Thyroid gland (tissue), 4 donors: ENCODE data around the gene WFDC2. TPM values are rescaled to one million over a fixed set of nuclear protein-coding genes. Genes with fewer than 3 reads are reported as not detected.

Source experiments
- DNase-seq, 2 donors: peaks; one replicate each; pipeline ENCODE4 v3.0.0-alpha.2; 2019
- H3K27ac ChIP-seq, 3 donors: fragments of 200-600 bp; sonication (generic); 1 replicate in 2 of 3; 2 replicates in 1 of 3; pipeline ENCODE4 v1.5.1; 2016 to 2019; ENCODE audit warnings: mild to moderate bottlenecking in 1 of 3, moderate library complexity in 1 of 3
- H3K27me3 ChIP-seq: fragments of 200-600 bp; sonication (generic); one replicate; pipeline ENCODE4 v1.5.1; 2019
- H3K36me3 ChIP-seq, 2 donors: fragments of 200-600 bp; sonication (generic); one replicate each; pipeline ENCODE4 v1.5.1; 2016 to 2019
- H3K4me1 ChIP-seq, 2 donors: fragments of 200-600 bp; sonication (generic); one replicate each; pipeline ENCODE4 v1.5.1; 2017 to 2019
- H3K4me3 ChIP-seq, 3 donors: fragments of 200-600 bp; sonication (generic); replicated peaks in 1 of 3; 1 replicate in 2 of 3; 2 replicates in 1 of 3; pipeline ENCODE4 v1.5.1; 2016; ENCODE audit warnings: mild to moderate bottlenecking in 1 of 3
- H3K9me3 ChIP-seq: fragments of 200-600 bp; sonication (generic); one replicate; pipeline ENCODE4 v1.5.1; 2017
- CTCF ChIP-seq, 6 experiments: fragments of 200-600 bp in 3 of 6; fragments of 450-650 bp in 3 of 6; sonication (generic) in 3 of 6; IDR thresholded peaks; one replicate each; pipeline ENCODE4 v1.5.1; 2016 to 2019; ENCODE audit warnings: antibody characterized with exemption in 6 of 6, mild to moderate bottlenecking in 2 of 6, inconsistent platforms in 1 of 6, moderate library complexity in 1 of 6
- POLR2A ChIP-seq, 2 donors: fragments of 450-650 bp; IDR thresholded peaks; one replicate each; pipeline ENCODE4 v1.6.1; 2017; ENCODE audit warnings: antibody characterized with exemption in 2 of 2, mild to moderate bottlenecking in 2 of 2, moderate library complexity in 1 of 2
- WGBS, 2 donors: methylation state at CpG; one replicate each; pipeline ENCODE4 v1.1.5; 2017; 5-methylcytosine and 5-hydroxymethylcytosine counted together
- intact Hi-C: fragments of 100-400 bp; cut with DNase I; formaldehyde crosslinking; loops from one replicate; pipeline ENCODE4 v1.15.1; 2023
- total RNA-seq, 4 donors: library from RNA; depleted of rRNA; stranded (reverse); fragments of >200 nt; gene quantifications; one replicate each; pipeline ENCODE4 v1.2.3, GENCODE V29; 2016

The WFDC2 gene
- total RNA-seq, 4 donors from 2014 or later = 109 to 163 (median 131) TPM

- DNase-seq = no peak
- H3K4me3 ChIP-seq = no peak overlapping the region
- H3K27me3 ChIP-seq = no peaks in the 10 kb centered on the region
- no peak for TF ChIP-seq CTCF (IDR thresholded peaks at IDR 0.05)
- no peak for TF ChIP-seq POLR2A (IDR thresholded peaks at IDR 0.05)
- intact Hi-C loops = no loop called here
- H3K4me1 ChIP-seq = no peaks in the 10 kb centered on the region
- H3K27ac ChIP-seq = no peak overlapping the region
- H3K36me3 ChIP-seq = no peaks in the 10 kb centered on the region
- H3K9me3 ChIP-seq = no peaks in the 10 kb centered on the region
- WGBS, 2 donors = 91 to 93% methylated on average over 4 of the region's 4 CpGs
Observed at GRCh38 chr20:45433976-45434375, 35.6 kb upstream of the WFDC2 start.

- 12 to 21% methylated on average over 18 to 29 of the region's 33 CpGs for WGBS, 2 donors
- Histone ChIP-seq H3K27me3 (no peaks in the 10 kb centered on the region), H3K9me3 (no peaks in the 10 kb centered on the region), H3K36me3 (no peaks in the 10 kb centered on the region), H3K27ac (peak overlapping the region; percentile 58 to 74 (median 64)), H3K4me1 (peaks cover 5 to 6% of the 10 kb centered on the region in 2 donors), H3K4me3 (peak overlapping the region in 2 of 3 donors; percentile 38 to 43)
- peak; percentile 90 to 93 for DNase-seq
- intact Hi-C loops = loop anchor here (5.0 kb wide), 2 partner anchors 65 to 120 kb away; no protein-coding TSS in a partner anchor
- peak; percentile 90 to 98 (median 94) for TF ChIP-seq CTCF (IDR thresholded peaks at IDR 0.05)
- peak in 1 of 2 donors; percentile 52 for TF ChIP-seq POLR2A (IDR thresholded peaks at IDR 0.05)
Observed at GRCh38 chr20:45436732-45437485, 32.6 kb upstream of the WFDC2 start.

GRCh38 chr20:45440424-45440823 lies 29.1 kb upstream of the WFDC2 start:
- Histone ChIP-seq H3K27ac (no peak overlapping the region), H3K9me3 (no peaks in the 10 kb centered on the region), H3K4me1 (peaks cover 5 to 6% of the 10 kb centered on the region in 2 donors), H3K36me3 (no peaks in the 10 kb centered on the region), H3K4me3 (no peak overlapping the region), H3K27me3 (no peaks in the 10 kb centered on the region)
- DNase-seq = no peak
- 88 to 92% methylated on average over 3 of the region's 3 CpGs for WGBS, 2 donors
- intact Hi-C loops = no loop called here
- TF ChIP-seq POLR2A (IDR thresholded peaks at IDR 0.05) (no peak), CTCF (IDR thresholded peaks at IDR 0.05) (no peak)

- H3K4me3 ChIP-seq = no peak overlapping the region
- no peak for TF ChIP-seq POLR2A (IDR thresholded peaks at IDR 0.05)
- no peak for TF ChIP-seq CTCF (IDR thresholded peaks at IDR 0.05)
- H3K36me3 ChIP-seq = no peaks in the 10 kb centered on the region
- H3K27me3 ChIP-seq = no peaks in the 10 kb centered on the region
- DNase-seq = no peak
- H3K9me3 ChIP-seq = no peaks in the 10 kb centered on the region
- peak overlapping the region in 1 of 3 donors; percentile 23 for H3K27ac ChIP-seq
- intact Hi-C loops = no loop called here
- 44 to 54% methylated on average over 5 of the region's 5 CpGs for WGBS, 2 donors
- peaks cover 5 to 6% of the 10 kb centered on the region in 2 donors for H3K4me1 ChIP-seq
Observed at GRCh38 chr20:45440891-45441685, 28.5 kb upstream of the WFDC2 start.
